ENCODE results near the gene PIEZO2. TPM values are rescaled to one million over a fixed set of nuclear protein-coding genes. Genes with fewer than 3 reads are reported as not detected.

PIEZO2 gene
- total and polyA plus RNA-seq, 7 donors: 1.4 to 35.2 (median 25.1) TPM; not detected in 1

GRCh38 chr18:10705786-10706185, 443.6 kb downstream of the PIEZO2 start:
- intact Hi-C loops (cut with DNase I): no loop called here
- H3K27ac ChIP-seq: no peak overlapping the region
- TF ChIP-seq CTCF (IDR thresholded peaks at IDR 0.05) (no peak), EP300 (IDR thresholded peaks at IDR 0.05) (no peak), POLR2AphosphoS5 (IDR thresholded peaks at IDR 0.05) (no peak), POLR2A (IDR thresholded peaks at IDR 0.05) (no peak)
- DNase-seq: no peak
- H3K27me3 ChIP-seq: no peaks in the 10 kb centered on the region
- 20 to 60% methylated on average over 3 of the region's 3 CpGs for WGBS, 2 donors
- no peak overlapping the region for H3K4me3 ChIP-seq
- H3K4me1 ChIP-seq: no peaks in the 10 kb centered on the region
- H3K9me3 ChIP-seq: no peaks in the 10 kb centered on the region
- H3K36me3 ChIP-seq: no peaks in the 10 kb centered on the region

GRCh38 chr18:10705291-10705690, 444.1 kb downstream of the PIEZO2 start:
- intact Hi-C loops (cut with DNase I): no loop called here
- 85 to 90% methylated on average over 17 of the region's 17 CpGs for WGBS, 2 donors
- no peak overlapping the region for H3K4me3 ChIP-seq
- H3K36me3 ChIP-seq: no peaks in the 10 kb centered on the region
- H3K4me1 ChIP-seq: no peaks in the 10 kb centered on the region
- no peak overlapping the region for H3K27ac ChIP-seq
- H3K27me3 ChIP-seq: no peaks in the 10 kb centered on the region
- no peak for DNase-seq
- TF ChIP-seq CTCF (IDR thresholded peaks at IDR 0.05) (no peak), POLR2AphosphoS5 (IDR thresholded peaks at IDR 0.05) (no peak), EP300 (IDR thresholded peaks at IDR 0.05) (no peak), POLR2A (IDR thresholded peaks at IDR 0.05) (no peak)
- no peaks in the 10 kb centered on the region for H3K9me3 ChIP-seq

GRCh38 chr18:10702206-10702605, 447.2 kb downstream of the PIEZO2 start:
- intact Hi-C loops (cut with DNase I): no loop called here
- no peak overlapping the region for H3K4me3 ChIP-seq
- H3K27me3 ChIP-seq: no peaks in the 10 kb centered on the region
- no peaks in the 10 kb centered on the region for H3K9me3 ChIP-seq
- TF ChIP-seq POLR2A (IDR thresholded peaks at IDR 0.05): no peak
- no peak for TF ChIP-seq CTCF (IDR thresholded peaks at IDR 0.05)
- TF ChIP-seq EP300 (IDR thresholded peaks at IDR 0.05): no peak
- TF ChIP-seq POLR2AphosphoS5 (IDR thresholded peaks at IDR 0.05): no peak
- H3K4me1 ChIP-seq: no peaks in the 10 kb centered on the region
- no peak for DNase-seq
- H3K27ac ChIP-seq: no peak overlapping the region
- no peaks in the 10 kb centered on the region for H3K36me3 ChIP-seq
- WGBS, 2 donors: 78 to 87% methylated on average over 8 of the region's 8 CpGs

- DNase-seq: no peak
- no peak for TF ChIP-seq POLR2A (IDR thresholded peaks at IDR 0.05)
- TF ChIP-seq CTCF (IDR thresholded peaks at IDR 0.05): no peak
- no peak for TF ChIP-seq EP300 (IDR thresholded peaks at IDR 0.05)
- TF ChIP-seq POLR2AphosphoS5 (IDR thresholded peaks at IDR 0.05): no peak
- intact Hi-C loops (cut with DNase I): no loop called here
- H3K36me3 ChIP-seq: no peaks in the 10 kb centered on the region
- WGBS, 2 donors: 78 to 79% methylated on average over 7 of the region's 7 CpGs
- H3K4me1 ChIP-seq: no peaks in the 10 kb centered on the region
- H3K4me3 ChIP-seq: no peak overlapping the region
- H3K9me3 ChIP-seq: no peaks in the 10 kb centered on the region
- no peaks in the 10 kb centered on the region for H3K27me3 ChIP-seq
- H3K27ac ChIP-seq: no peak overlapping the region
These were observed 459.0 kb downstream of the PIEZO2 start for GRCh38 chr18:10690366-10690765.

- H3K27me3 ChIP-seq: no peaks in the 10 kb centered on the region
- no peaks in the 10 kb centered on the region for H3K9me3 ChIP-seq
- TF ChIP-seq CTCF (IDR thresholded peaks at IDR 0.05) (no peak), POLR2A (IDR thresholded peaks at IDR 0.05) (no peak)
- intact Hi-C loops (cut with DNase I): no loop called here
- H3K4me1 ChIP-seq: no peaks in the 10 kb centered on the region
- WGBS, 2 donors: 85 to 92% methylated on average over 4 of the region's 4 CpGs
- H3K27ac ChIP-seq: no peak overlapping the region
- DNase-seq: no peak
- H3K36me3 ChIP-seq: no peaks in the 10 kb centered on the region
- H3K4me3 ChIP-seq: no peak overlapping the region
These were observed 459.4 kb downstream of the PIEZO2 start for GRCh38 chr18:10690035-10690329.
